ENCODE results near the gene GNG4. TPM values are rescaled to one million over a fixed set of nuclear protein-coding genes. Genes with fewer than 3 reads are reported as not detected.
"Not testable (repeated sequence)": the region's sequence is repeated elsewhere in the genome, so short reads cannot be mapped to it uniquely, and the experiment has no call there.

The GNG4 gene
- total and polyA plus RNA-seq, 7 donors = 0.04 to 0.41 (median 0.05) TPM; not detected in 4

GRCh38 chr1:235625831-235626230 is 23.8 kb downstream of the GNG4 start:
- intact Hi-C loops (cut with DNase I) = no loop called here
- no peak for TF ChIP-seq CTCF (IDR thresholded peaks at IDR 0.05)
- WGBS, 3 donors = 83 to 90% (median 90%) methylated on average over 4 of the region's 4 CpGs
- Histone ChIP-seq H3K27ac (no peak overlapping the region), H3K27me3 (ENCODE audit: insufficient read depth in 3 of 3, low read length in 2 of 3) (peaks cover 0 to 10% (median 0%) of the 10 kb centered on the region in 3 donors), H3K4me1 (no peaks in the 10 kb centered on the region), H3K4me3 (no peak overlapping the region), H3K36me3 (ENCODE audit: insufficient read depth in 1 of 2, low read depth in 1 of 2) (no peaks in the 10 kb centered on the region), H3K9me3 (no peaks in the 10 kb centered on the region)
- ATAC-seq (no peak), DNase-seq (no peak)

GRCh38 chr1:235625340-235625739 is 24.2 kb downstream of the GNG4 start:
- Histone ChIP-seq H3K36me3 (ENCODE audit: insufficient read depth in 1 of 2, low read depth in 1 of 2) (no peaks in the 10 kb centered on the region), H3K27ac (no peak overlapping the region), H3K4me3 (no peak overlapping the region), H3K9me3 (no peaks in the 10 kb centered on the region), H3K4me1 (no peaks in the 10 kb centered on the region), H3K27me3 (ENCODE audit: insufficient read depth in 3 of 3, low read length in 2 of 3) (peaks cover 0 to 8% (median 0%) of the 10 kb centered on the region in 3 donors)
- intact Hi-C loops (cut with DNase I) = no loop called here
- no peak for DNase-seq
- WGBS, 3 donors = 86 to 87% (median 86%) methylated on average over 3 of the region's 3 CpGs
- no peak for ATAC-seq
- TF ChIP-seq CTCF (IDR thresholded peaks at IDR 0.05) = no peak

GRCh38 chr1:235624721-235625333 is 24.8 kb downstream of the GNG4 start:
- no peak for ATAC-seq
- intact Hi-C loops (cut with DNase I) = no loop called here
- 27 to 29% (median 29%) methylated on average over 8 of the region's 8 CpGs for WGBS, 3 donors

GRCh38 chr1:235622936-235623779 is 26.4 kb downstream of the GNG4 start:
- no peak for ATAC-seq
- H3K4me3 ChIP-seq = no peak overlapping the region
- 67 to 70% (median 70%) methylated on average over 18 of the region's 18 CpGs for WGBS, 3 donors
- intact Hi-C loops (cut with DNase I) = no loop called here
- H3K36me3 ChIP-seq (ENCODE audit: insufficient read depth in 1 of 2, low read depth in 1 of 2) = no peaks in the 10 kb centered on the region
- TF ChIP-seq CTCF (IDR thresholded peaks at IDR 0.05) = no peak
- no peaks in the 10 kb centered on the region for H3K4me1 ChIP-seq
- no peak for DNase-seq
- H3K27me3 ChIP-seq (ENCODE audit: insufficient read depth in 3 of 3, low read length in 2 of 3) = peaks cover 0 to 6% (median 0%) of the 10 kb centered on the region in 3 donors
- no peak overlapping the region for H3K27ac ChIP-seq
- no peaks in the 10 kb centered on the region for H3K9me3 ChIP-seq

More at GRCh38 chr1:235624721-235625333, 24.8 kb downstream of the GNG4 start:
- H3K4me3 ChIP-seq = no peak overlapping the region
- DNase-seq = no peak
- no peaks in the 10 kb centered on the region for H3K36me3 ChIP-seq (ENCODE audit: insufficient read depth in 1 of 2, low read depth in 1 of 2)
- H3K9me3 ChIP-seq = no peaks in the 10 kb centered on the region
- no peaks in the 10 kb centered on the region for H3K4me1 ChIP-seq
- no peak for TF ChIP-seq CTCF (IDR thresholded peaks at IDR 0.05)
- H3K27ac ChIP-seq = no peak overlapping the region
- H3K27me3 ChIP-seq (ENCODE audit: insufficient read depth in 3 of 3, low read length in 2 of 3) = peaks cover 0 to 7% (median 0%) of the 10 kb centered on the region in 3 donors

- WGBS, 3 donors = 67 to 88% (median 81%) methylated on average over 2 of the region's 2 CpGs
- ATAC-seq; intact Hi-C loops (cut with DNase I); H3K4me1 ChIP-seq; H3K27ac ChIP-seq; H3K4me3 ChIP-seq; H3K9me3 ChIP-seq; DNase-seq; H3K36me3 ChIP-seq (ENCODE audit: insufficient read depth in 1 of 2, low read depth in 1 of 2); H3K27me3 ChIP-seq (ENCODE audit: insufficient read depth in 3 of 3, low read length in 2 of 3): not testable (repeated sequence)
These were observed 30.4 kb downstream of the GNG4 start for GRCh38 chr1:235619149-235619548.

Data from psoas muscle (tissue), 8 donors.